Kidney (tissue), 14 donors: Measurements from ENCODE around the gene HEXD. TPM values are rescaled to one million over a fixed set of nuclear protein-coding genes. Genes with fewer than 3 reads are reported as not detected.
"Not testable (repeated sequence)": the region's sequence is repeated elsewhere in the genome, so short reads cannot be mapped to it uniquely, and the experiment has no call there.

Source experiments
- DNase-seq, 5 donors: peaks; one replicate each; pipeline ENCODE4 v3.0.0-alpha.2; 2013 to 2020
- FAIRE-seq: peaks from 2 replicates; lab custom pipeline; 2012; peaks lifted over from hg19 to GRCh38; lab: Jason Lieb, UNC
- H3K27ac ChIP-seq, 2 donors: one replicate each; pipeline ENCODE4 v1.7.0; 2013; ENCODE audit warnings: low read depth in 2 of 2, low read length in 2 of 2, inconsistent platforms in 1 of 2
- H3K27me3 ChIP-seq: one replicate; pipeline ENCODE4 v1.7.1; 2013; ENCODE audit warnings: low read length, inconsistent platforms; ENCODE audit not compliant: control insufficient read depth, insufficient read depth
- H3K36me3 ChIP-seq, 3 donors: one replicate each; pipeline versions ENCODE4 v1.7.0 to v1.7.1; 2013; ENCODE audit warnings: low read length in 3 of 3, control low read depth in 1 of 3, inconsistent platforms in 1 of 3; ENCODE audit not compliant: insufficient read depth in 3 of 3, control insufficient read depth in 2 of 3
- H3K4me1 ChIP-seq, 3 donors: one replicate each; pipeline versions ENCODE4 v1.7.0 to v1.7.1; 2013; ENCODE audit warnings: low read length in 3 of 3, inconsistent platforms in 1 of 3, low read depth in 1 of 3; ENCODE audit not compliant: control insufficient read depth in 2 of 3, insufficient read depth in 2 of 3
- H3K4me3 ChIP-seq, 3 donors: one replicate each; pipeline versions ENCODE4 v1.7.0 to v1.8.1; 2013; ENCODE audit warnings: low read length in 3 of 3, control low read depth in 1 of 3, inconsistent platforms in 1 of 3
- H3K9ac ChIP-seq, 3 donors: one replicate each; pipeline versions ENCODE4 v1.7.0 to v1.7.1; 2013; ENCODE audit warnings: low read length in 3 of 3, control low read depth in 1 of 3, inconsistent platforms in 1 of 3
- H3K9me3 ChIP-seq, 3 donors: one replicate each; pipeline versions ENCODE4 v1.7.0 to v1.7.1; 2013; ENCODE audit warnings: low read length in 3 of 3, control low read depth in 1 of 3, inconsistent platforms in 1 of 3; ENCODE audit not compliant: control insufficient read depth in 2 of 3, insufficient read depth in 1 of 3
- intact Hi-C: fragments of 100-400 bp; cut with DNase I; formaldehyde crosslinking; loops from one replicate; pipeline ENCODE4 v1.11.1; 2022
- polyA plus RNA-seq: library from polyadenylated mRNA; stranded (reverse); fragments of 350-450 nt; fragmentation: Illumina TruSeq; extraction: RNeasy Lipid Tissue Mini Kit (QIAGEN cat#74804); gene quantifications from one replicate; pipeline ENCODE4 v1.2.3, GENCODE V29; 2014; ENCODE audit warnings: low read depth, low replicate concordance; ENCODE audit not compliant: insufficient read depth
- total RNA-seq: library from RNA; stranded (reverse); fragmentation: NEBNext Ultra II Directional; extraction: Animal tissue kit (Norgen Biotek cat#: 25700); gene quantifications from one replicate; pipeline ENCODE4 v1.2.1, GENCODE V29; 2021
- TF ChIP-seq, protein P1 (sequence below): IDR thresholded peaks from 3 replicates; pipeline ENCODE4 v1.5.1; 2012; ENCODE audit warnings: mild to moderate bottlenecking, moderate library complexity, borderline replicate concordance; ENCODE audit not compliant: insufficient read depth; ENCODE audit errors: extremely low read depth
- donor health status: control.
- donor health status: control.
- donor health status: control.
- donor health status: control.
- donor health status: control.
- donor health status: DM: yes; HTN: yes; CAD: no.
- donor health status: Normal renal cell carcinoma (clear cell type).

HEXD gene
- total and polyA plus RNA-seq, 2 donors from 2014 or later: 39.2 to 42.0 TPM

- FAIRE-seq: no peak
- H3K9me3 ChIP-seq: no peaks in the 10 kb centered on the region
- intact Hi-C loops: no loop called here
- peaks cover 0 to 6% (median 0%) of the 10 kb centered on the region in 3 donors for H3K4me1 ChIP-seq
- DNase-seq: peak in 4 of 5 donors; percentile 60 to 74 (median 71)
- peak overlapping the region in 2 of 3 donors; percentile 49 to 50 for H3K4me3 ChIP-seq
- TF ChIP-seq, protein P1, sequence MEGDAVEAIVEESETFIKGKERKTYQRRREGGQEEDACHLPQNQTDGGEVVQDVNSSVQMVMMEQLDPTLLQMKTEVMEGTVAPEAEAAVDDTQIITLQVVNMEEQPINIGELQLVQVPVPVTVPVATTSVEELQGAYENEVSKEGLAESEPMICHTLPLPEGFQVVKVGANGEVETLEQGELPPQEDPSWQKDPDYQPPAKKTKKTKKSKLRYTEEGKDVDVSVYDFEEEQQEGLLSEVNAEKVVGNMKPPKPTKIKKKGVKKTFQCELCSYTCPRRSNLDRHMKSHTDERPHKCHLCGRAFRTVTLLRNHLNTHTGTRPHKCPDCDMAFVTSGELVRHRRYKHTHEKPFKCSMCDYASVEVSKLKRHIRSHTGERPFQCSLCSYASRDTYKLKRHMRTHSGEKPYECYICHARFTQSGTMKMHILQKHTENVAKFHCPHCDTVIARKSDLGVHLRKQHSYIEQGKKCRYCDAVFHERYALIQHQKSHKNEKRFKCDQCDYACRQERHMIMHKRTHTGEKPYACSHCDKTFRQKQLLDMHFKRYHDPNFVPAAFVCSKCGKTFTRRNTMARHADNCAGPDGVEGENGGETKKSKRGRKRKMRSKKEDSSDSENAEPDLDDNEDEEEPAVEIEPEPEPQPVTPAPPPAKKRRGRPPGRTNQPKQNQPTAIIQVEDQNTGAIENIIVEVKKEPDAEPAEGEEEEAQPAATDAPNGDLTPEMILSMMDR: no peak
- no peak overlapping the region for H3K27ac ChIP-seq
- no peaks in the 10 kb centered on the region for H3K27me3 ChIP-seq
- no peak overlapping the region for H3K9ac ChIP-seq
- no peaks in the 10 kb centered on the region for H3K36me3 ChIP-seq
Measured at GRCh38 chr17:82370471-82371332, 47.4 kb upstream of the HEXD start.

DNA sequence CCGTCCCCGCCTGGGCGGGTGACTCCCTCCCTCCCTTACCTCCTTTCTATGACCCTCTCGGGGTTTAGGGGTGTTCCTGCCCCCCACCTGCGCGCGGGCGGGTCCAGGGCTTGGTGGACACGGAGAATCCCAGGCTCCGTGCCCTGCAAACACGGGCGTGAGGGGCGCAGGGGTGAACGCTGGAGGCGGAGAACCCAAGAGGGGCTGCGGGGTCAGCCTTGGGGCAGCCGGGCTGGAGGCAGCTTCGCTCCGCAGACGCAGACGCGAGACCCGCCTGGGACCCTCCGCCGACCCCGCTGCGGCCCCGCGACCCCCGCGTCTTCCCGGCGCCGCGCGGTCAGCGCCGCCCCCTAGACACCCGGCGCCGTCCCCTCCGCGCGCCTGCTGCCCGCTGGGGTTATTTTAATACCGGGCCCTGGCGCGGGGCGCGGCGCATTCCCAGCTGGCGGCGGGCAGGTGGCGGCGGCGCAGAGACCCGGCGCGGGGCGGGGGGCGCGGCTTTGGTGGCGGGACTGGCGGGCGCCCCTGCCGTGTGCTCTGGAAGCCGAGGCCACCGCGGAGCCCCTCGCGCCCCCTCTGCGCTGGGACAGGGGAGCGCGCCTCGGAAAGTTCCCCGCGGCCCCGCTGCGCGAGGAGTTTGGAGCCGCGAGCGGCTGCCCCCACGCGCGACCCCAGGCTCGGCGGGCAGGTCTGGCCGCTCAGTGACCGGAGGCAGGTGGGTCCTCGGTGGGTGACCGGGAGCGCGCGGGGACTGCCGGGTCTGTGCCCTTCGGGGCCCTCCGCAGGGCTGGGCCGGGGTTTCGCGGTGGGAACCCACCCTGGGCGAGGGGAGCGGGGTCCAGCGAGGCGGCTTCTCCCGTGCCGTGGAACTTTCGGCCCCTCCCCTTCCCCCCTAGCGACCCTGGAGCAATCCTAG lies 46.6 kb upstream of the HEXD start, which contains the start of gene UTS2R:
TSS of gene UTS2R (plus strand) at position 433 of the 916 bp plus-strand sequence. CDS start 2,560 bp downstream, outside the sequence.
- Histone ChIP-seq H3K4me3 (peak within 1 kb of the TSS in 2 of 3 donors; percentile 49 to 50), H3K4me1 (peaks cover 0 to 6% (median 0%) of the 10 kb centered on the region in 3 donors), H3K9me3 (no peaks in the 10 kb centered on the region), H3K36me3 (no peaks in the 10 kb centered on the region), H3K9ac (no peak within 1 kb of the TSS), H3K27ac (no peak within 1 kb of the TSS), H3K27me3 (no peaks in the 10 kb centered on the region)
- TF ChIP-seq, protein P1: no peak
- DNase-seq: peak in 3 of 5 donors; percentile 42 to 73 (median 62)
- intact Hi-C loops: no loop called here
- FAIRE-seq: no peak

DNA sequence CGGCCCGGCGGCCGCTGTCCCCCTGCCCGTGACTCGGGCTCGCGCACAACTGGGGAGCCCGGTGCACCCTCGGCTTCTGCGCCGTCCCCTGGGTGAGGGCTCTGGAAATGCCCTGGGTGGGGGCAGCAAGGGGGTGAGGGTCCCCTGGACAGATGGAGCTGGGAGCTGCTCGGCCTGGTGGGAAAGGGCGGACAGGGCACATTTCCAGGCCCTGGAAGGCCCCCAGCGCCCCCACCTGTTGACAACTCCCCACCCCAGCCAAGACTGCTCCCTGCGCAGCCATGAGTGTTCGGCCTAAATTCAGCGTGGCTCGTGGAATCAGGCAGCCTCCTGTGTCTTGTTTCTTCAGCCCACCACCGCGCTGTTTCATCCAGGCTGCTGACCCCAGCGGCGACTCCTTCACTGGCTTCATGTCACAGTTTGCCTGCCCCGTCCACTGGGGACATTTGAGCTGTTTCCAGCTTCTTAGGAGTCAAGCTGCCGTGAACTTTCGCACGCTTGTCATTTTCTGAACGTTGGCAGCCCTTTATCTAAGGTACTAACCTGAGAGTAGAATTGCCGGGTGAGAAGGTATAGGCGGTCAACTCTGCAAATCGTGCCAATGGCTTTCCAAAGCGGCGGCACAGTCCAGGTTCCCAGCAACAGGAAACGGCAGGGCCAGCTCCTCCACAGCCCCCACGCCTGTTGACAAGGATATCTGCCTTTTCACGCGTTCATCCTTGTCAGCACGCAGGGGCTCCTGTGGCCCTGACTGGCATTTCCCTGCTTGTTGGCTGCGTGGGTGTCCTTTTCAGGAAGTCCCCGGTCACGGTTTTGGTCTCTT lies 45.7 kb upstream of the HEXD start:
- no peaks in the 10 kb centered on the region for H3K36me3 ChIP-seq
- TF ChIP-seq, protein P1: no peak
- H3K4me1 ChIP-seq: peaks cover 0 to 6% (median 0%) of the 10 kb centered on the region in 3 donors
- no peaks in the 10 kb centered on the region for H3K27me3 ChIP-seq
- DNase-seq (peak in 4 of 5 donors; percentile 59 to 74 (median 64)), FAIRE-seq (no peak)
- intact Hi-C loops: no loop called here
- H3K4me3 ChIP-seq: no peak overlapping the region
- H3K9me3 ChIP-seq: no peaks in the 10 kb centered on the region
- H3K9ac ChIP-seq: no peak overlapping the region
- H3K27ac ChIP-seq: no peak overlapping the region

- DNase-seq, FAIRE-seq, H3K27me3 ChIP-seq, H3K9me3 ChIP-seq, H3K4me1 ChIP-seq, H3K27ac ChIP-seq, H3K9ac ChIP-seq, H3K36me3 ChIP-seq, intact Hi-C loops, H3K4me3 ChIP-seq: not testable (repeated sequence)
Measured at GRCh38 chr17:82373072-82373452, 45.1 kb upstream of the HEXD start.
